ENCODE results near the gene OSMR. TPM values are rescaled to one million over a fixed set of nuclear protein-coding genes. Genes with fewer than 3 reads are reported as not detected.

OSMR gene
- polyA plus RNA-seq, 4 donors, result 0.22 to 9.2 (median 1.7) TPM

GRCh38 chr5:38948501-38948900, 102.7 kb downstream of the OSMR start:
- FAIRE-seq (no peak), DNase-seq (no peak)

GRCh38 chr5:38953426-38954012, 107.7 kb downstream of the OSMR start:
- Histone ChIP-seq H3K4me1 (ENCODE audit: control insufficient read depth in 3 of 3, insufficient read depth in 2 of 3, low read depth in 1 of 3, low read length in 2 of 3) (no peaks in the 10 kb centered on the region), H3K4me3 (ENCODE audit: low read depth in 1 of 3, low read length in 3 of 3) (no peak overlapping the region), H3K36me3 (ENCODE audit: control insufficient read depth in 3 of 3, insufficient read depth in 2 of 3, low read depth in 1 of 3, low read length in 3 of 3) (peaks cover 4 to 13% (median 9%) of the 10 kb centered on the region in 3 donors), H3K27me3 (ENCODE audit: control insufficient read depth in 3 of 3, insufficient read depth in 3 of 3, low read length in 3 of 3) (no peaks in the 10 kb centered on the region), H3K9me3 (ENCODE audit: control insufficient read depth in 2 of 2, insufficient read depth in 1 of 2, low read depth in 1 of 2, low read length in 1 of 2) (no peaks in the 10 kb centered on the region), H3K27ac (ENCODE audit: low read depth in 1 of 3, low read length in 2 of 3) (no peak overlapping the region)
- FAIRE-seq, result peak; percentile 41
- WGBS, 3 donors, result 83 to 92% (median 87%) methylated on average over 4 of the region's 4 CpGs
- DNase-seq, result no peak

More at GRCh38 chr5:38948501-38948900, 102.7 kb downstream of the OSMR start:
- no peaks in the 10 kb centered on the region for H3K4me1 ChIP-seq (ENCODE audit: control insufficient read depth in 3 of 3, insufficient read depth in 2 of 3, low read depth in 1 of 3, low read length in 2 of 3)
- no peak overlapping the region for H3K27ac ChIP-seq (ENCODE audit: low read depth in 1 of 3, low read length in 2 of 3)
- peaks cover 4 to 12% (median 11%) of the 10 kb centered on the region in 3 donors for H3K36me3 ChIP-seq (ENCODE audit: control insufficient read depth in 3 of 3, insufficient read depth in 2 of 3, low read depth in 1 of 3, low read length in 3 of 3)
- H3K27me3 ChIP-seq (ENCODE audit: control insufficient read depth in 3 of 3, insufficient read depth in 3 of 3, low read length in 3 of 3), result no peaks in the 10 kb centered on the region
- no peak overlapping the region for H3K4me3 ChIP-seq (ENCODE audit: low read depth in 1 of 3, low read length in 3 of 3)
- no peaks in the 10 kb centered on the region for H3K9me3 ChIP-seq (ENCODE audit: control insufficient read depth in 2 of 2, insufficient read depth in 1 of 2, low read depth in 1 of 2, low read length in 1 of 2)

GRCh38 chr5:38961691-38962090, 115.9 kb downstream of the OSMR start:
- Histone ChIP-seq H3K4me1 (ENCODE audit: control insufficient read depth in 3 of 3, insufficient read depth in 2 of 3, low read depth in 1 of 3, low read length in 2 of 3) (no peaks in the 10 kb centered on the region), H3K36me3 (ENCODE audit: control insufficient read depth in 3 of 3, insufficient read depth in 2 of 3, low read depth in 1 of 3, low read length in 3 of 3) (peaks cover under 1 to 8% (median 6%) of the 10 kb centered on the region in 3 donors), H3K27me3 (ENCODE audit: control insufficient read depth in 3 of 3, insufficient read depth in 3 of 3, low read length in 3 of 3) (no peaks in the 10 kb centered on the region), H3K27ac (ENCODE audit: low read depth in 1 of 3, low read length in 2 of 3) (no peak overlapping the region), H3K9me3 (ENCODE audit: control insufficient read depth in 2 of 2, insufficient read depth in 1 of 2, low read depth in 1 of 2, low read length in 1 of 2) (no peaks in the 10 kb centered on the region), H3K4me3 (ENCODE audit: low read depth in 1 of 3, low read length in 3 of 3) (no peak overlapping the region)
- DNase-seq (no peak), FAIRE-seq (no peak)
- WGBS, 3 donors, result 76 to 90% (median 78%) methylated on average over 2 of the region's 2 CpGs

GRCh38 chr5:38968665-38969064, 122.9 kb downstream of the OSMR start:
- Histone ChIP-seq H3K4me3 (ENCODE audit: low read depth in 1 of 3, low read length in 3 of 3) (no peak overlapping the region), H3K27ac (ENCODE audit: low read depth in 1 of 3, low read length in 2 of 3) (no peak overlapping the region), H3K27me3 (ENCODE audit: control insufficient read depth in 3 of 3, insufficient read depth in 3 of 3, low read length in 3 of 3) (no peaks in the 10 kb centered on the region), H3K9me3 (ENCODE audit: control insufficient read depth in 2 of 2, insufficient read depth in 1 of 2, low read depth in 1 of 2, low read length in 1 of 2) (no peaks in the 10 kb centered on the region), H3K4me1 (ENCODE audit: control insufficient read depth in 3 of 3, insufficient read depth in 2 of 3, low read depth in 1 of 3, low read length in 2 of 3) (no peaks in the 10 kb centered on the region), H3K36me3 (ENCODE audit: control insufficient read depth in 3 of 3, insufficient read depth in 2 of 3, low read depth in 1 of 3, low read length in 3 of 3) (peaks cover 1 to 10% (median 5%) of the 10 kb centered on the region in 3 donors)
- 95 to 97% (median 95%) methylated on average over 5 of the region's 5 CpGs for WGBS, 3 donors
- no peak for FAIRE-seq
- DNase-seq, result no peak

- Histone ChIP-seq H3K27me3 (ENCODE audit: control insufficient read depth in 3 of 3, insufficient read depth in 3 of 3, low read length in 3 of 3) (no peaks in the 10 kb centered on the region), H3K9me3 (ENCODE audit: control insufficient read depth in 2 of 2, insufficient read depth in 1 of 2, low read depth in 1 of 2, low read length in 1 of 2) (no peaks in the 10 kb centered on the region), H3K4me1 (ENCODE audit: control insufficient read depth in 3 of 3, insufficient read depth in 2 of 3, low read depth in 1 of 3, low read length in 2 of 3) (no peaks in the 10 kb centered on the region), H3K36me3 (ENCODE audit: control insufficient read depth in 3 of 3, insufficient read depth in 2 of 3, low read depth in 1 of 3, low read length in 3 of 3) (peaks cover 6 to 10% (median 6%) of the 10 kb centered on the region in 3 donors), H3K27ac (ENCODE audit: low read depth in 1 of 3, low read length in 2 of 3) (no peak overlapping the region), H3K4me3 (ENCODE audit: low read depth in 1 of 3, low read length in 3 of 3) (no peak overlapping the region)
- FAIRE-seq (no peak), DNase-seq (no peak)
Measured at GRCh38 chr5:38978036-38978435, 132.2 kb downstream of the OSMR start.

- FAIRE-seq, result no peak
- 80 to 89% (median 86%) methylated on average over 2 of the region's 2 CpGs for WGBS, 3 donors
Measured at GRCh38 chr5:38979535-38979934, 133.7 kb downstream of the OSMR start.

More at GRCh38 chr5:38979535-38979934, 133.7 kb downstream of the OSMR start:
- no peak for DNase-seq
- Histone ChIP-seq H3K4me1 (ENCODE audit: control insufficient read depth in 3 of 3, insufficient read depth in 2 of 3, low read depth in 1 of 3, low read length in 2 of 3) (no peaks in the 10 kb centered on the region), H3K27ac (ENCODE audit: low read depth in 1 of 3, low read length in 2 of 3) (no peak overlapping the region), H3K4me3 (ENCODE audit: low read depth in 1 of 3, low read length in 3 of 3) (no peak overlapping the region), H3K27me3 (ENCODE audit: control insufficient read depth in 3 of 3, insufficient read depth in 3 of 3, low read length in 3 of 3) (no peaks in the 10 kb centered on the region), H3K9me3 (ENCODE audit: control insufficient read depth in 2 of 2, insufficient read depth in 1 of 2, low read depth in 1 of 2, low read length in 1 of 2) (no peaks in the 10 kb centered on the region), H3K36me3 (ENCODE audit: control insufficient read depth in 3 of 3, insufficient read depth in 2 of 3, low read depth in 1 of 3, low read length in 3 of 3) (peaks cover 6 to 7% (median 6%) of the 10 kb centered on the region in 3 donors)

Other genes with a start within 250 kb of the OSMR start
- 10 to 100 TPM in 1 of 4 donors, 1 to 10 TPM in 3; 2.4 to 20.2 (median 3.3) TPM for gene RICTOR, start 228.4 kb downstream of the OSMR start, polyA plus RNA-seq

Data from small intestine (tissue), 7 donors.